NCI-H1930 (cell line): ENCODE data around the gene POLR3A.
"Not testable (repeated sequence)": the region's sequence is repeated elsewhere in the genome, so short reads cannot be mapped to it uniquely, and the experiment has no call there.

ENCODE experiments used
- DNase-seq, 2 experiments: peaks; one replicate each; lab custom pipeline; 2025; lab: John Stamatoyannopoulos, UW

The POLR3A gene

DNA sequence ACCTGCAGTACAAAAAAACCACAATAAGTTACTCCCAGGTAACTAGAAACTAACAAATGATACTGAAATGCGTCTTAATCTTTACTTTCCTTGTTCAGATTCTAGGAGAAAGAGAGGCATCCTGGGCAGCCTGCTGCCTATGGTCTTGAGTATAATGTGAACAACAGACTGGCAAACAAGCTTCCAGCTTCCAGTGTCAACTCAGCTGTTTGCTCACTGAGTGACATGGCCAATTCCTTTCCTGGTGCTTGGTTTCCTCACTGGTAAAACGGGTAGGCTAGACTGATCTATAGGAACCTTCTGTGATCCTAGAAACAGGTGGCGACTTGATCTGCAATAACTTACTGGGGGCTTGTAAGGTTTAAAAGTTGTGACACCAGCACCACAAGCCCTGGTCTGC is 10.1 kb downstream of the POLR3A start:
- DNase-seq: no peak

DNA sequence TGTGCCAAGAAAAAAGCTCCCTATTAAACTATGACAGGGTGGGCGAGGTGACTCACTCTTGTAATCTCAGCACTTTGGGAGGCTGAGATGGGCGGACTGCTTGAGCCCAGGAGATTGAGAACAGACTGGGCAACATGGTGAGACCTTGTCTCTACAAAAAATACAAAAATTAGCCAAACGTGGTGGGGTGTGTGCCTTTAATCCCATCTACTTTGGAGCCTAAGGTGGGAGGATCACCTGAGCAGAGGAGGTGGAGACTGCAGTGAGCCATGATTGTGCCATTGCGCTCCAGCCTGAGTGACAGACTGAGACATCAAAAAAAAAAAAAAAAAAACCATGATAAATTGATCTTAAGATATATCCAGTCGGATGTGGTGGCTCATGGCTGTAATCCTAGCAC is 11.5 kb downstream of the POLR3A start:
- no peak for DNase-seq

DNA sequence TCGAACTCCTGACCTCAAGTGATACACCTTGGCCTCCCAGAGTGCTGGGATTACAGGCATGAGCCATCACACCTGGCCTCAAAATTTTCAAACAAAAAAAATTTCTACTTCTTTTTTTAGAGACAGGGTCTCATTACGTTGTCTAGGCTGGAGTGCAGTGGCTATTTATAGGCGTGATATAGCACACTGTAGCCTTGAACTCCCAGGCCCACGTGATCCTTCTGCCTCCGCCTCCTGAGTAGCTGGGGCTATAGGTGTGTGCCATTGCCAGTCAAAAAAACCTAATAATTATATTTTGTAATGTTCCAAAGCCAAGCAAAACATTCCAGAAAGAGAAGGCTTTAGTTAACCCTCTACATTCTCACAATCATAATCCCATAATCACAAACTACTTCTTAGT is 13.8 kb downstream of the POLR3A start:
- DNase-seq: no peak

DNA sequence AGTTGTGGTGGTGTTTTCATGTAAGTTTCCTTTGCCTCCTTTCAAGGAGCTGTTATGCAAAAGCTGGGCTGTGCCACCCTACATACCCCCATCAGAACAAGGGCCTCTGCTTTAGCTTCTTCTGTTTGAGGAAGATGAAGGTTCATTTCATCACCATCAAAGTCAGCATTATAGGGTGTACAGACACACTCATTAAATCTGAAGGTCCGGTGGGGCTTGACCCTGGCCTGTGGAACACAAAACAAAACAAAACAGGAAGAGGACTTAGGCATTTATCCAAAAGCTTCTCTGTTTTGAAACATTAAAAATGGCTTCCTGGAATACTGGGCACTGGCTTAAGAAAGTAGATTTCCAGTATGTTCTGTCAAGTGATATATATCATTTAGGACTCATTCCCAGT is 15.8 kb downstream of the POLR3A start:
- DNase-seq: no peak

DNA sequence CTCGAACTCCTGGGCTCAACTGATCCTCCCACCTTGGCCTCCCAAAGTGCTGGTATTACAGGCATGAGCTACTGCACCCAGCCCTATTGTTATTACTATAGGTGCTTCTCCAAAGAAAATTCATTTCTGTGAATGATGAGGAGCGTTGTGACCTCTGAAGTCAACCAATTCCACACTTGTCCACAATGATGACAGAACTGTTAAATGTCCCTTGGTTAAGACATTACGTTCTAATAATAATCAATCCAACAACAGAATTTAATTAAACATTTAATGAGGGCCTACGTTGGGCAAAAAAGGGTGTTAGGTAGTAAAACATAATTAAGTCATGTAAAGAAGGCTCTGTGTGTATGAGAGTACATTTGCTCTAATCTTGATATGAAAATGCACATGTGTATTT is 18.2 kb downstream of the POLR3A start:
- no peak for DNase-seq

DNA sequence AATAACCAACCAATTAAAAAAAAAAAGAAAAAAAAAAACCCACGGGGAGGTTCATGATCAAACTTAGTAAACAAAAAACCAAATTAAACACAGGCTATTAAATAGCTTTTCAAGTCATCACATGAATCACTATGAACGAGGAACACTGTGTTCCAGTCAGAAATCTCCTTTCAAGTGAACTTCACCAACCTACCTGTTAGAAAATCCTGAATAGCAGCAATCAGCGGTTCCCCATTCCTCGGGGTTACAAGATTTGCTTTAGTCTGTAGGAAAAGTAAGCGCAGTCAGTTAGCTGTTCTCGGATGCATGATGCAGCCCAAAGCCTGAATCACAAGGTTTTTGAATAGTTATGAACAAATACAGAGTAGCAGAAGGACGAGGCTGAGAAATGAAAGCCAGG is 19.0 kb downstream of the POLR3A start:
- no peak for DNase-seq

DNA sequence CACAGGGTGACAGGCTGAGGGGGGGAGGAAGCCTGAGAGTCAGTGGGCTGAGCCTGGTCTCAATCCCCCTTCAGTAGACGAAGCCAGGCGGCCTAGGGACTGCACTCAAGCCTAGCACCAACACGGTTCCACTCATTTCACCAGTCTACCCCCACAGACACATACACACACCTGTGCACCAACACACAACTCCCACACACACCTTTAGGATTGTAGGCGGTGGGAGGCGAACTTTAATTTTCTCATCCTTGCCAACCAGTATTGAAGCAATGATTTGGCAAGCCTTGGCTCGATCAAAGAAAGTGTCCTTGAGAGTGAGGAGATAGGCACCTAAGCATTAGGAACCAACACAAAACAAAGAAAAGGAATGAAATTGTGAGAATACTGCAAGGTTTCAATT is 19.7 kb downstream of the POLR3A start:
- DNase-seq: no peak

DNA sequence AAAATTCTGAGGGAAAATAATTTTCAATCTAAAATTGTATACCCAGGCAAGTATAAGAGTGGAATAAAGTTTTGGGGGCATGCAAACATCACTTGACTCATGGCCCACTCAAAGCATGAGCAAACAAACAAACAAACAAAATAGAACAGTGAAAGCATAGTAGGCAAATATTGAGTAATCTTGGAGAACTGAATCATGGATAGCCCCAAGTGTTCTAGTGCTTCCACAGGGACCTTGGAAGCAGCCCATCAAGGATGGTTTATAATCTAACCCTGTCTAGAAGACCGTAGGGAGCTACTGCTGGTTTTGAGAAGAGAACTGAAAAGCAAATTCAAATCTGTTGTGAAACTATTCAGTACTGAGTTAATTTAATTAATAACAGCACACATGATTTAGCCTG is 22.1 kb downstream of the POLR3A start:
- no peak for DNase-seq

DNA sequence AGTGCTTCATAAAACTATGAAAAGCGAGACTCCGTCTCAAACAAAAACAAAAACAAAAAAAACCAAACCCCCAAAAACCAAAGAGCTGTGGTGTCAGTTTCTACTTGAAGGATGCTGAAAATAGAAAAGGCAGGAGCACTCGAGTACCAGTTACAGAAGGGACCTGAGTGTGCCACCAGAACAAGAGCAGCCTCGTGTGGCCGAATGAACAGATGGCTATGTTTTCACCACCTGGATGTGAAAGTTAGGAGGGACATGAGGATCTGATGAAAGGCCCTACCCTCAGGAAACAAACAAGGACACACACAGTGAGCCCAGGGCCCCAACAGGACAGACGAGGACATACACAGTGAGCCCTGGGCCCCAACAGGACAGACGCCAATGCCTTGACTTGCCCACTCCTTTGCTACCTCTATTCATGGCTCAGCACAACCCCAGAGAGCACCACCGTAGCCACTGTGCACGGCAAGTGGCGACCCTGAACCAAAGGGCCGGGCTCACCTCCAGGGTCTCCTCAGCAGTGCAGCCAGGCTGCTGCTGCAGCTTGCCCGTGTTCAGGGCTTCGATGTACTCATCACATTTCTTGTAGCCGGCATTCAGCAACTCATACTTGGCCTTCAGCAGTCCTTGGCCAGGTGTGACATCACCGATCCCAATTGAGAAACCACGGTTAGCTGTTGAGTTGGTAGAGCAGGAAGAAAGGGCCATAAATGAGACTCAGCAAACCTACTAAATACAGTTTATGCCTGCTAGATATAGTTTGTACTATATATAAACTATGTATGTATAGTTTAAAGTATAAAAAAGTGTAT is 24.9 kb downstream of the POLR3A start:
- DNase-seq: no peak

DNA sequence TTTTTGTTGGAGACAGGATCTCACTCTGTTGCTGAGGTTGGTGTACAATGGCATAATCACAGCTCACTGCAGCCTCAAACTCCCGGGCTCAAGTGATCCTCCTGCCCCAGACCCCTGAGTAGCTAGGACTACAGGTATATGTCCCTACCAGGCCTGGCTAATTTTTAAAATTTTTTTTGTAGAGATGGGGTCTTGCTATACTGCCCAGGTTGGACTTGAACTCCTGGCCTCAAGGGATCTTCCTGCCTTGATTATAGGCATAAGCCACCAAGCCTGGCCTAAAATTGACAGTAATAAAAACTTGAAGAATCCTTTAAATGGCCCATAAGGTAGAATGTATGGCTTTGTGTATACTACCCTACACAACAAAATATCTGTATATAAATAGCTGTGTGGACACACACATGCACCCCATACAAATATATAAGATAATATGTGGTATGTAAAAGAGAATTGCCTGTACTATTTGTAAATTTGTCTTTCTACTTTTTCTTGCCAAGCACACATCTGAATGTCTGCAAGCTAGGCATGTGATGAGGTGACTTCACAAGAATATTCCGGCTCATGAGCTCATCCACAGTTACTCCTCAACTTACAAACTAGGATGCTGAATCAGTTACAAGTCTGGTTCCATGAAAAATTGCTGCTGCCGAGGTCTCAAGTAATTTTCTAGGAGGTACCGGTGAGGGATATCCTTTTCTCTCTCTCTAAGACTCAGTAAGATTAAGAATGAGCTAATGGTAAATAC is 26.6 kb downstream of the POLR3A start:
- no peak for DNase-seq

DNA sequence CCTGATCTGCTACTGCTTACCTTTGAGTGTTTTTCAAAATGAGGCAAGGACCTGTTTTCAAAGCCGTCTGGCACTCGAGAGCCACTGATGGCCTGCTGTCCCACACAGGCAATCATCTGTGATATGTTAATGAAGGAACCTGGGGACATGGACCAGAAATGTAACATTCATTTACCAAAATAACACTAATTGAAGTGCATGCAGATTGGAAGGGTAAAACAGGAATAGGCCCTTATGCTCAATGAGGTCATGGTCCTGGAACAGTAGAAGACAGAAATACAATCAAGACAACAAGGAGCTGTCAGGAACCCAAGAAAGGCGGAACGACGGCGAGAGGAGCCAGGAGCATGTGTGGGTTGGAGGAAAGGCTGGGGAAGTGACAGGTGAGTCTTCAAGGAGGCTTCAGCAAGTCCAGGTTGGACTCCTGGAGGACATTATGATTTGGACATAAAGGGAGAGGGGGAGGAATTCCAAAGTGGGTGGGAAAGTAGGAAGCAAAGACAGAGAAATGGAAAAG is 28.3 kb downstream of the POLR3A start:
- no peak for DNase-seq

DNA sequence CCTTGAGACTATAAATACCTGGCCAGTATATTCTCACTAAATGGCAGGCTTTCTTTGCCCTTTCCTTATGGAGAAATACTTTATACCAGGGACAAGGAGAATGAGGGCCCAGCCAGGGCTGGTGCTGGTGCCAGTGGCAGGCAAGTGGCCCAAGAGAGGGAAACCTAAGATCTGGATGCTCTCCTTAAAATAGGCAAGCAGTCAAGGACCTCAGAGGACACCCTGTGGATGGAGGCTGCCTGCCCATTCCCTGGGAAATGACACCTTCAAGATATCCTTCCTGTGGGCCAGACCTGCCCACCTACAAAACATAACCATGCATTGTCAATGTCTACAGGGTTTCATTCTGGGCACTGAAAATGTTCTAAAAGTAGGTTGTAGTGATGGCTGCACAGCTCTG is 29.1 kb downstream of the POLR3A start:
- DNase-seq: no peak

DNA sequence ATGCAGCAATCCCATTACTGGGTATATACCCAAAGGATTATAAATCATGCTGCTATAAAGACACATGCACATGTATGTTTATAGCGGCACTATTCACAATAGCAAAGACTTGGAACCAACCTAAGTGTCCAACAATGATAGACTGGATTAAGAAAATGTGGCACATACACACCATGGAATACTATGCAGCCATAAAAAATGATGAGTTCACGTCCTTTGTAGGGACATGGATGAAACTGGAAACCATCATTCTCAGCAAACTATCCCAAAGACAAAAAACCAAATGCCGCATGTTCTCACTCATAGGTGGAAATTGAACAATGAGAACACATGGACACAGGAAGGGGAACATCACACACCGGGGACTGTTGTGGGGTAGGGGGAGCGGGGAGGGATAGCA is 30.5 kb downstream of the POLR3A start:
- not testable (repeated sequence) for DNase-seq

DNA sequence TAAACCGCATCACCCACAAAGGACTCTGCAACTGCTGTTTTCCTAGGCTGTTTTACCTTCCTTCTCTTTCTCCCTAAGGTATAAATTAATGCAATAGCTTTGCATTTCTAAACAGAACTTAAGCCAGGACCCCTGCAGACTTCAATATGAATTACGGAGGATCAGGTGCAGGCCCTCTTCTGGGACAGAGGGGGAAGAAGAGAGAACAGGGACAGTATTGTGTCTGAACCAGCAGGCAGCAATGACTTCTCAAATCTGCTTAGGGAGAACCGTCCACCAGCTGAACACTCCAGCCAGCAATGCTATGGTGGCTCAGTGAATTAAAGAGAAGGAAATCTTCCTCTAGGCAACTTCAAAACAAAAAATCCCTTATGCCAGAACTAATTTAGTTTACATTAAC is 35.7 kb downstream of the POLR3A start:
- DNase-seq: no peak

DNA sequence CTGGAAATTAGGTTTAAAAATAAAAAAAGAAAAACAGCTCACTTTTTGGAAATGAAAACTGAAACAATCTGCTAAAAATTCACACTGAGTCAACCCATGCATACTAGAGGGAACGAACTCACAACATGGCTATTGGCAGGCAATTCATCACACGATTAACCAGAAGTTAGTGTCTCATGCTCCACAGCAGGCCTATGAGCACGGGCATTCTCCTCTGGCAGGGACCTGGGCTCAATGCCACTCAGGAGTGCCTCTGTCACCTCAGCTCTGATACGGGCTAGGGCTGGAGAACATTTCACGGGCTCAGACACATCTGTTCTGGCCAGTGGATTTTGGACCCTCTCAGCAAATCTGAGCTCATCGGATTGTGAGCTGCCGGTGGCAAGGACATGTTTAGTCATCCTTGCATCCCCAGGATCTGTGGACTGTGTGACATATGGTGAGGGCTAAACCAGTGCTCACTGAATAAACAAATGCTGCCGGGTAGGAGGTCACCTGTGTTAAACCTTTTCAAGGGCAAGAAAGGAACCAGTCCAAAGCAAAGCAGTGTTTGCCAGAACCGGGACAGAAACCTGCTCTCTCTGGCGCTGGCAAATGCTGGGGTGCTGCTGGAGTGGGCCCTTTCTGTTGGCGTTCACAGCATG is 40.1 kb downstream of the POLR3A start:
- DNase-seq: no peak

DNA sequence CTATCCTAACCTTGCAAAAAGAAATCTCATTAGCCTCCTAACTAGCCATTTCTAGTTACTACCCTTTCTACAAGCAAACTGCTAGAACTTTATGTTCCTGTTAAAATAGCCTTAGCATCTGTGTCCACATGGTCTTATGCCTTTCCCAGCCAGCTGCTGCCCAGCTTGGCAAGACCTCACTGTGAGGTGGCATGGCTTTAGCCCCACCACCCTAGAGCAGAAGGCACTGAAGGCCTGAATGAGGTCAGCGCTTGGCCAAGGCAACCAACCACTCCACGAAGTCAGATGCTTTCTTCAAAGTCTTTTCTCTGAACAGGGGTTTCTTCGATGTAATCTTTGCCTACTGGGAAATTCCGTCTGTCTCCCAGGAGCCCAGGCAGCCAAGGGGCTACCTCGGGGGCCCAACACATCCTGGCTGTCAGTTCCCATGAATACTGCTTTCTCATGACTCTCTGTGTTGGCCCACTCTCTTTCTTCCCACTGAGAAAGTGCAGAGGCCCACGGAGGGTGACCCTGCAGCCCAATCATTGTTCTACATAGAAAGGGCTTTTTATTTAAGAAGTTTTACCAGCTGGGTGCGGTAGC is 41.6 kb downstream of the POLR3A start:
- DNase-seq: no peak

DNA sequence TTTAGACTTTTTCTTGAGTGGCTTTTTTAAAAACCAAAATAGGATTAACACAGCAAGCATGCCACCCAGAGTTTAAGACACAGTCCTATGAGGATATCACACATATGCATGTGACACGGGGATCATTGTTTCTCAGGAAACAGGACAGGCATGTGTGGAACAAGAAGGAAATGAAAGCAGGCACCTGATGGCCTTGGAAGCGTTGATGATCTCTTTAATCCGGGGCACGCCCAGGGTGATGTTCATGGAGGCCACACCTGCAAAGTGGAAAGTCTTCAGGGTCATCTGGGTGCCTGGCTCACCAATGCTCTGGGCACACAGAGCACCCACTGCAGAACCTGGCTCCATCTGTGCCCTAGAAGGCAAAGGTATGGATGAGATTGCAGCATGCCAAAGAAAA is 44.3 kb downstream of the POLR3A start:
- no peak for DNase-seq

DNA sequence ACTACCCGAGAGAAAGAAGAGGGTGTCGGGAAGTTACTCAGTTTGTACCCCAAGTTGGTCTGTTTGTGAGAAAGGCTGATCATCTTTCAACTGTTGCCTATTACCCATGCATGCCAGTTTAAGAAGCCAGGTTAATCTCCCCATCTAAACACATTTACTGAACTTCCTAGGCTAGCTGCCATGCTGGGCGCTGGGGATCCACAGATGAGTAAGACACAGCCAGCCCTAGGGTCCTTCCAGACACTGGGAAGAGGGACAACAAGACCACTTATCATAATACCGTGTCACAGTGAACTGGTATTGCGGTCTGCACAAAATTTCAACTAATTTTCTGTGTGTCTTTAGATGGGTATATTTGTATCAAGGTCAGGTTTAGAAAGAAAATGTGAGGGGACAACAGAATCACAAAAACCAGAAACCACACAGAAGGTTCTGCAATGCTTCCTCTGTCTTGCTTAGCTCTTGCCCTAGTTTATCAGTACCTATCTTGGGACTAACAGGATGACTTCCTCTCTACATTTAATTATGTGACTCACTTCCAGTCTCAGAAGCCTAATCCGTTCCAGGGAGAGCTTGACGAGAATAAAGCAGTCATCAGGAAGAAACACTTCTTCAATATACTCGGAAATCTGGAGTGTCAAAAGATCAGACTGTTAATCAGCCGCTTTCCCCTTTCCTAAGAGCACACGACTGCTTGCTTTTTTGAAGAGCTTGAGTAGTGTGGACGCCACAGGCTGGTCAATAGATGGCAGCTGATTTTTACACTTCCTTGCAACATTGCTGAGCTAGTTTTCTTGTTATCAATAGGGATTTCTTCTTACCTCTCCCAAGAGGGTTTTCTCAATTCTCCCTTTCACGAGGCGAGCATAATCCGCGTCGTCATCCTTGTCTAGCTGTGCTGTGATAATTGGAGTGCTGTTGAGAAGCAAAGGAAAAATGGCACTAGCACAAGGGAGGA is 45.7 kb downstream of the POLR3A start:
- no peak for DNase-seq

DNA sequence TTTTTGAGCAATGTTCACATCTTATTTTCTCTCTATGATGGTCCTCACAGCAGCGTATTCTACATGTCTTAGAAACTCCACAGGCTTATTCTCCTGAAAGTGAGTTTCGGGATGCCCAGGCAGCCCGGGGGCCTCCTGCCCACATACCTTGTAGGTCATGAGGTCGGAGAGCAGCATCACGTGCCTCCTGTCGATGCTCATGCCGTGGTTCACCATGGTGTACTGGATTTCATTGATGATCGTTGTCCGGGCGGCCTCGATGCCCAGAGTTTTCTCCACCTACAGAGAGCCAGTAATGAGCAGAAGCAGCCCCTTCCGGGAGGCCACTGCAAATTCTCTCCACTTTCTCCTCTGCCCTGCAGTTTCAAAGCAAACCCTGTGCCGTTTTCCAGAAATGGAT is 48.0 kb downstream of the POLR3A start:
- no peak for DNase-seq

DNA sequence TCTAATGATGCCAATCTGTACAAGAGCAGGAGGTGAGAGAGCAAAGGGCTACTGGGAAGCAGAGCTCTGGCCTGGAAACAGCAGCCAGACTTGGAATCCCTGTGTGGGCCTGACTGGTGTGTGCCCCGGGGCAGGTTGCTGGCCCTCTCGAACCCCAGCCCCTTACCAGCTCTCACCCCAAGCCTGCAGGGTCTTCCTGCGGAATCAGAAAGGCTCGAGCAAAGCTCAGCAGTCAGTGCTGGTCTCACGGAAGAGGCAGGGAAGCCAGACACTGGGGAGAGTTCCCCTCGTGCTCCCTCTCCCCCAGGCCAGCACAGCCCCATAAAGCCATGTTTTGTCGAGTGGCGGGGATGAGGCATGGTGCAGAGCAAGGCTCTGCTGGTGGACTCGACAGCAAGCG is 50.1 kb downstream of the POLR3A start:
- no peak for DNase-seq

DNA sequence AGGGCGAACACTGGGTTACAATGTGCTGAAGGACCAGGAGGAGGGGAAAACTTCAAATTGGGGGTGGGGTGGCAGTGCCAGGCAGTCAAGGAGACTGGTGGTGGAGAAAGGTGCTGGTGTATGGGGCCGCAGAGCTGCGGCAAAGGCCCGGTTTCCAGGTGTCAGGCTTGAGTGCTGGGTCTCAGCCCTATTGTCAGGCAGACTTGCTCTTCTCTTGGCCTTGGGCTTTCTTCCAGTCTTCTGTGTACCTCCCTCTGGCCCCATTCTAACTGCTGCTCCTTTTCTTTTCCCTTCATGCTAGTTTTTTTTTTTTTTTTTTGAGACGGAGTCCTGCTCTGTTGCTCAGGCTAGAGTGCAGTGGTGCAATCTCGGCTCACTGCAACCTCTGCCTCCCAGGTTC is 51.0 kb downstream of the POLR3A start:
- no peak for DNase-seq
